Smooth muscle cell (in vitro differentiated cells): ENCODE measurements around the gene KHK. TPM values are rescaled to one million over a fixed set of nuclear protein-coding genes. Genes with fewer than 3 reads are reported as not detected.
"Not testable (repeated sequence)": the region's sequence is repeated elsewhere in the genome, so short reads cannot be mapped to it uniquely, and the experiment has no call there.

Experiments used
- DNase-seq: peaks from one replicate; lab custom pipeline; 2025; ENCODE audit not compliant: unreplicated experiment; lab: John Stamatoyannopoulos, UW
- H2AFZ ChIP-seq: fragments of 200-600 bp; sonication (generic); 2 replicates; pipeline ENCODE4 v1.6.0; 2016; ENCODE audit warnings: antibody characterized with exemption, low read depth, mild to moderate bottlenecking
- H3F3A ChIP-seq: fragments of 200-600 bp; sonication (generic); 2 replicates; pipeline ENCODE4 v1.6.0; 2017; ENCODE audit warnings: antibody characterized with exemption, low read depth
- H3K27ac ChIP-seq: fragments of 200-600 bp; sonication (generic); 2 replicates; pipeline ENCODE4 v1.5.1; 2016; ENCODE audit warnings: low read depth, mild to moderate bottlenecking
- H3K27me3 ChIP-seq: fragments of 200-600 bp; sonication (generic); 2 replicates; pipeline ENCODE4 v1.6.1; 2016; ENCODE audit warnings: low read depth, mild to moderate bottlenecking
- H3K36me3 ChIP-seq: fragments of 200-600 bp; sonication (generic); 2 replicates; pipeline ENCODE4 v1.5.1; 2016; ENCODE audit warnings: low read depth
- H3K4me1 ChIP-seq: fragments of 200-600 bp; sonication (generic); 2 replicates; pipeline ENCODE4 v1.5.1; 2016; ENCODE audit warnings: low read depth
- H3K4me2 ChIP-seq: fragments of 200-600 bp; sonication (generic); 2 replicates; pipeline ENCODE4 v1.6.0; 2016; ENCODE audit warnings: mild to moderate bottlenecking
- H3K4me3 ChIP-seq: fragments of 200-600 bp; sonication (generic); 2 replicates; pipeline ENCODE4 v1.5.1; 2016; ENCODE audit warnings: mild to moderate bottlenecking
- H3K79me2 ChIP-seq: fragments of 200-600 bp; sonication (generic); 2 replicates; pipeline ENCODE4 v1.6.0; 2016; ENCODE audit warnings: low read depth, mild to moderate bottlenecking
- H3K9ac ChIP-seq: fragments of 200-600 bp; sonication (generic); 2 replicates; pipeline ENCODE4 v1.6.0; 2016; ENCODE audit warnings: low read depth
- H3K9me3 ChIP-seq: fragments of 200-600 bp; sonication (generic); replicated peaks from 2 replicates; pipeline ENCODE4 v1.5.1; 2016; ENCODE audit warnings: low read depth
- H4K20me1 ChIP-seq: fragments of 200-600 bp; sonication (generic); 2 replicates; pipeline ENCODE4 v1.6.0; 2016; ENCODE audit warnings: low read depth
- CTCF ChIP-seq: fragments of 200-600 bp; sonication (generic); IDR thresholded peaks from 2 replicates; pipeline ENCODE4 v1.5.1; 2017; ENCODE audit warnings: borderline replicate concordance, mild to moderate bottlenecking, antibody characterized with exemption; ENCODE audit not compliant: insufficient read depth, poor library complexity, severe bottlenecking
- WGBS: methylation state at CpG from one replicate; pipeline ENCODE4 v1.1.7; 2016; ENCODE audit warnings: low lambda C conversion rate; 5-methylcytosine and 5-hydroxymethylcytosine counted together
- polyA plus RNA-seq: library from polyadenylated mRNA; unstranded; fragments of >200 nt; fragmentation: Nextera tagmentation; extraction: Ambion mirVana; gene quantifications from 2 replicates; pipeline ENCODE4 v1.2.1, GENCODE V29; 2016
- total RNA-seq: library from RNA; depleted of rRNA; stranded (reverse); fragments of >200 nt; gene quantifications from 2 replicates; pipeline ENCODE4 v1.2.3, GENCODE V29; 2014

The KHK gene
- total and polyA plus RNA-seq, 2 experiments from 2014 or later = 0.27 to 1.6 TPM

GRCh38 chr2:27115519-27115918, 28.9 kb downstream of the KHK start:
- no peak for DNase-seq
- 72% methylated on average over 2 of the region's 2 CpGs for WGBS

GRCh38 chr2:27117995-27118524, 31.5 kb downstream of the KHK start:
- H3K27ac ChIP-seq = no peak overlapping the region
- H3K36me3 ChIP-seq = no peaks in the 10 kb centered on the region
- peak overlapping the region; percentile 85 for H3K4me2 ChIP-seq
- no peak overlapping the region for H2AFZ ChIP-seq
- peak overlapping the region; percentile 42 for H3K4me3 ChIP-seq
- 32% methylated on average over 13 of the region's 14 CpGs for WGBS
- no peaks in the 10 kb centered on the region for H3K9me3 ChIP-seq
- no peak for TF ChIP-seq CTCF
- DNase-seq = no peak
- no peak overlapping the region for H3K9ac ChIP-seq
- no peaks in the 10 kb centered on the region for H4K20me1 ChIP-seq
- peaks cover 5% of the 10 kb centered on the region for H3K4me1 ChIP-seq
- no peaks in the 10 kb centered on the region for H3F3A ChIP-seq
- no peaks in the 10 kb centered on the region for H3K79me2 ChIP-seq
- H3K27me3 ChIP-seq = peaks cover 68% of the 10 kb centered on the region

More at GRCh38 chr2:27115519-27115918, 28.9 kb downstream of the KHK start:
- no peaks in the 10 kb centered on the region for H3K36me3 ChIP-seq
- H3K27ac ChIP-seq = no peak overlapping the region
- no peaks in the 10 kb centered on the region for H3K79me2 ChIP-seq
- H4K20me1 ChIP-seq = no peaks in the 10 kb centered on the region
- H3K27me3 ChIP-seq = peaks cover 43% of the 10 kb centered on the region
- H3K4me2 ChIP-seq = no peak overlapping the region
- H2AFZ ChIP-seq = no peak overlapping the region
- peaks cover 5% of the 10 kb centered on the region for H3K4me1 ChIP-seq
- H3F3A ChIP-seq = no peaks in the 10 kb centered on the region
- H3K4me3 ChIP-seq = no peak overlapping the region
- TF ChIP-seq CTCF = no peak
- H3K9me3 ChIP-seq = no peaks in the 10 kb centered on the region
- H3K9ac ChIP-seq = no peak overlapping the region

GRCh38 chr2:27118525-27119329, 32.2 kb downstream of the KHK start, which contains the start of gene CGREF1:
Gene CGREF1, minus strand, starts transcription at chr2:27119128. Its CDS starts 14,762 bp downstream, at chr2:27104366.
- H3K4me3 ChIP-seq = peak within 1 kb of the TSS; percentile 42
- no peaks in the 10 kb centered on the region for H3K9me3 ChIP-seq
- H3F3A ChIP-seq = no peaks in the 10 kb centered on the region
- H3K79me2 ChIP-seq = no peaks in the 10 kb centered on the region
- no peak for TF ChIP-seq CTCF
- peaks cover 71% of the 10 kb centered on the region for H3K27me3 ChIP-seq
- no peak within 1 kb of the TSS for H2AFZ ChIP-seq
- no peak within 1 kb of the TSS for H3K9ac ChIP-seq
- H3K4me1 ChIP-seq = peaks cover 5% of the 10 kb centered on the region
- H4K20me1 ChIP-seq = no peaks in the 10 kb centered on the region
- WGBS = 12% methylated on average over 70 of the region's 84 CpGs
- H3K27ac ChIP-seq = no peak within 1 kb of the TSS
- no peak for DNase-seq
- peak within 1 kb of the TSS; percentile 85 for H3K4me2 ChIP-seq
- H3K36me3 ChIP-seq = no peaks in the 10 kb centered on the region

- not testable (repeated sequence) for H3K4me1 ChIP-seq, H3K9me3 ChIP-seq, H2AFZ ChIP-seq, H4K20me1 ChIP-seq, H3F3A ChIP-seq, H3K36me3 ChIP-seq, H3K79me2 ChIP-seq, H3K27ac ChIP-seq, DNase-seq, H3K9ac ChIP-seq
- H3K27me3 ChIP-seq = peaks cover 71% of the 10 kb centered on the region
- 88% methylated on average over 8 of the region's 8 CpGs for WGBS
- peak overlapping the region; percentile 42 for H3K4me3 ChIP-seq
- peak overlapping the region; percentile 85 for H3K4me2 ChIP-seq
Measured at GRCh38 chr2:27119330-27119670, 32.7 kb downstream of the KHK start.
